HEK293T (cell line): ENCODE data around the gene TRAPPC1.

Experiments
- BHLHE40 ChIP-seq: fragments of 450-650 bp; IDR thresholded peaks from 2 replicates; pipeline ENCODE4 v1.6.1; 2016; ENCODE audit warnings: mild to moderate bottlenecking, moderate library complexity, borderline replicate concordance
- CTBP1 ChIP-seq: fragments of 450-650 bp; IDR thresholded peaks from 2 replicates; pipeline ENCODE4 v1.6.1; 2016; ENCODE audit warnings: borderline replicate concordance
- ELF4 ChIP-seq: fragments of 450-650 bp; IDR thresholded peaks from 2 replicates; pipeline ENCODE4 v1.6.1; 2017; ENCODE audit warnings: antibody characterized with exemption
- FOXK2 ChIP-seq: fragments of 450-650 bp; IDR thresholded peaks from 2 replicates; pipeline ENCODE4 v1.6.1; 2016; ENCODE audit warnings: mild to moderate bottlenecking
- FOXM1 ChIP-seq: fragments of 450-650 bp; IDR thresholded peaks from 2 replicates; pipeline ENCODE4 v1.6.1; 2017; ENCODE audit warnings: mild to moderate bottlenecking, borderline replicate concordance
- SUZ12 ChIP-seq: fragments of 450-650 bp; IDR thresholded peaks from 2 replicates; pipeline ENCODE4 v1.6.1; 2016; ENCODE audit warnings: mild to moderate bottlenecking
- TARDBP ChIP-seq: fragments of 450-650 bp; IDR thresholded peaks from 2 replicates; pipeline ENCODE4 v1.6.1; 2016
- ZNF384 ChIP-seq: fragments of 450-650 bp; IDR thresholded peaks from 2 replicates; pipeline ENCODE4 v1.6.1; 2016
- TF ChIP-seq, protein P1 (sequence below): fragments of 450-650 bp; IDR thresholded peaks from 2 replicates; pipeline ENCODE4 v1.6.1; 2016

DNA sequence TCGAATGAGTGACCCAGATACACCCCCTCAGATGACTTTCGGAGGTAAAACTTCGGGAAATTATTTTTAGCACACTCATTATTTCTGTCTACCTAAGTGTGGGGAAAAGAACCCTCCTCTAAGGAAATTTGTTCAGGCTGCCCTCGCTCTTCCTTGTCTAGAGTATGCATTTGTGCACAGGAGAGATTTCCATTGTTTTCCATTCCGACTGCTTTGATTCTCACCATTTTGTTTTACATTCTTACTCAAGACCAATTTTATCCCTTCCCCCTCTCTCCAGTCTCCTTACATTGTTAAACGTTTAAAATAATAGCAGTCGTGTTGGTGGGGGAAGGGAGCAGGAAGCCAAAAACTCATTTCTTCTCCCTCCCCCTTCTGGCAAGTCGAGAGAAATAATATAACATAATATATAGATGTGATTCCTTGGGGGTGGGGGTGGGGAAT, 44.7 kb downstream of the TRAPPC1 start:
- TF ChIP-seq SUZ12 (no peak), CTBP1 (no peak), FOXK2 (no peak), ZNF384 (no peak), TARDBP (no peak), BHLHE40 (no peak), FOXM1 (no peak), ELF4 (no peak)
- TF ChIP-seq, protein P1, sequence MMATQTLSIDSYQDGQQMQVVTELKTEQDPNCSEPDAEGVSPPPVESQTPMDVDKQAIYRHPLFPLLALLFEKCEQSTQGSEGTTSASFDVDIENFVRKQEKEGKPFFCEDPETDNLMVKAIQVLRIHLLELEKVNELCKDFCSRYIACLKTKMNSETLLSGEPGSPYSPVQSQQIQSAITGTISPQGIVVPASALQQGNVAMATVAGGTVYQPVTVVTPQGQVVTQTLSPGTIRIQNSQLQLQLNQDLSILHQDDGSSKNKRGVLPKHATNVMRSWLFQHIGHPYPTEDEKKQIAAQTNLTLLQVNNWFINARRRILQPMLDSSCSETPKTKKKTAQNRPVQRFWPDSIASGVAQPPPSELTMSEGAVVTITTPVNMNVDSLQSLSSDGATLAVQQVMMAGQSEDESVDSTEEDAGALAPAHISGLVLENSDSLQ, result no peak
